Lower leg skin (tissue), 3 donors: ENCODE data around the gene CTNNBL1.

Experiments
- CTCF ChIP-seq, 3 donors: fragments of 450-650 bp; IDR thresholded peaks; one replicate each; pipeline ENCODE4 v1.5.1; 2016; ENCODE audit warnings: antibody characterized with exemption in 3 of 3, mild to moderate bottlenecking in 3 of 3, moderate library complexity in 2 of 3
- POLR2A ChIP-seq, 2 donors: fragments of 450-650 bp; IDR thresholded peaks; one replicate each; pipeline ENCODE4 v1.6.1; 2016 to 2017; ENCODE audit warnings: antibody characterized with exemption in 2 of 2, mild to moderate bottlenecking in 1 of 2, moderate library complexity in 1 of 2

- TF ChIP-seq CTCF (IDR thresholded peaks at IDR 0.05) (no peak), POLR2A (IDR thresholded peaks at IDR 0.05) (no peak)
Measured at GRCh38 chr20:37757550-37757949, 63.7 kb downstream of the CTNNBL1 start.
